Nephron (organoid): ENCODE results near the gene IQCK.

Source experiments
- H3K27ac Mint-ChIP-seq, 3 experiments: 2 replicates each; pipeline ENCODE4 v1.8.0; 2020; ENCODE audit warnings: mixed read lengths in 3 of 3, mild to moderate bottlenecking in 2 of 3, moderate library complexity in 1 of 3
- H3K27me3 Mint-ChIP-seq: 2 replicates; pipeline ENCODE4 v1.8.0; 2021; ENCODE audit warnings: low read depth, mild to moderate bottlenecking, moderate library complexity, mixed read lengths
- H3K36me3 Mint-ChIP-seq: 2 replicates; pipeline ENCODE4 v1.8.0; 2020; ENCODE audit warnings: low read depth, mixed read lengths
- H3K4me1 Mint-ChIP-seq: 2 replicates; pipeline ENCODE4 v1.8.0; 2020; ENCODE audit warnings: mixed read lengths
- H3K4me3 Mint-ChIP-seq, 3 experiments: 2 replicates each; pipeline ENCODE4 v1.8.0; 2020; ENCODE audit warnings: mild to moderate bottlenecking in 3 of 3, mixed read lengths in 3 of 3, moderate library complexity in 2 of 3
- H3K9me3 Mint-ChIP-seq: 2 replicates; pipeline ENCODE4 v1.8.0; 2020; ENCODE audit warnings: mixed read lengths
- CTCF ChIP-seq, 3 experiments: fragments of 200-600 bp; sonication (generic); IDR thresholded peaks; one replicate each; pipeline ENCODE4 v1.5.0; 2021; ENCODE audit warnings: antibody characterized with exemption in 3 of 3; ENCODE audit not compliant: unreplicated experiment in 3 of 3

The IQCK gene

GRCh38 chr16:19858340-19859018 lies 140.4 kb downstream of the IQCK start:
- peak overlapping the region in 2 of 3 experiments; percentile 5 to 25 for H3K27ac Mint-ChIP-seq
- H3K4me1 Mint-ChIP-seq, result peaks cover 40% of the 10 kb centered on the region
- H3K4me3 Mint-ChIP-seq, result no peak overlapping the region
- TF ChIP-seq CTCF (IDR thresholded peaks at IDR 0.05; ENCODE audit: unreplicated experiment in 3 of 3), result no peak
- no peaks in the 10 kb centered on the region for H3K9me3 Mint-ChIP-seq
- no peaks in the 10 kb centered on the region for H3K27me3 Mint-ChIP-seq
- H3K36me3 Mint-ChIP-seq, result peaks cover 61% of the 10 kb centered on the region

GRCh38 chr16:19859166-19859565 lies 141.1 kb downstream of the IQCK start:
- no peak for TF ChIP-seq CTCF (IDR thresholded peaks at IDR 0.05; ENCODE audit: unreplicated experiment in 3 of 3)
- Mint-ChIP-seq H3K27me3 (no peaks in the 10 kb centered on the region), H3K27ac (peak overlapping the region in 2 of 3 experiments; percentile 25 to 34), H3K36me3 (peaks cover 61% of the 10 kb centered on the region), H3K4me3 (no peak overlapping the region), H3K4me1 (peaks cover 36% of the 10 kb centered on the region), H3K9me3 (no peaks in the 10 kb centered on the region)

- H3K27ac Mint-ChIP-seq, result peak overlapping the region in 2 of 3 experiments; percentile 93 to 94
Measured at GRCh38 chr16:19859603-19860002, 141.5 kb downstream of the IQCK start.

GRCh38 chr16:19860166-19861041 lies 142.3 kb downstream of the IQCK start:
- peak overlapping the region; percentile 89 to 94 (median 93) for H3K27ac Mint-ChIP-seq
- H3K27me3 Mint-ChIP-seq, result no peaks in the 10 kb centered on the region
- H3K4me1 Mint-ChIP-seq, result peaks cover 32% of the 10 kb centered on the region
- no peaks in the 10 kb centered on the region for H3K9me3 Mint-ChIP-seq
- peak overlapping the region in 2 of 3 experiments; percentile 4 to 16 for H3K4me3 Mint-ChIP-seq
- no peak for TF ChIP-seq CTCF (IDR thresholded peaks at IDR 0.05; ENCODE audit: unreplicated experiment in 3 of 3)
- H3K36me3 Mint-ChIP-seq, result peaks cover 64% of the 10 kb centered on the region

More at GRCh38 chr16:19859603-19860002, 141.5 kb downstream of the IQCK start:
- H3K4me1 Mint-ChIP-seq, result peaks cover 32% of the 10 kb centered on the region
- no peaks in the 10 kb centered on the region for H3K9me3 Mint-ChIP-seq
- peaks cover 61% of the 10 kb centered on the region for H3K36me3 Mint-ChIP-seq
- no peak overlapping the region for H3K4me3 Mint-ChIP-seq
- H3K27me3 Mint-ChIP-seq, result no peaks in the 10 kb centered on the region
- TF ChIP-seq CTCF (IDR thresholded peaks at IDR 0.05; ENCODE audit: unreplicated experiment in 3 of 3), result no peak

GRCh38 chr16:19861133-19861532 lies 143.1 kb downstream of the IQCK start:
- no peak overlapping the region for H3K4me3 Mint-ChIP-seq
- no peaks in the 10 kb centered on the region for H3K9me3 Mint-ChIP-seq
- no peaks in the 10 kb centered on the region for H3K27me3 Mint-ChIP-seq
- H3K27ac Mint-ChIP-seq, result peak overlapping the region; percentile 89 to 94 (median 93)
- H3K36me3 Mint-ChIP-seq, result peaks cover 63% of the 10 kb centered on the region
- no peak for TF ChIP-seq CTCF (IDR thresholded peaks at IDR 0.05; ENCODE audit: unreplicated experiment in 3 of 3)
- H3K4me1 Mint-ChIP-seq, result peaks cover 30% of the 10 kb centered on the region
